ENCODE data around the gene TRIM63. TPM values are rescaled to one million over a fixed set of nuclear protein-coding genes. Genes with fewer than 3 reads are reported as not detected.

TRIM63 gene
- total and polyA plus RNA-seq, 2 of the 13 experiments (the other 11 are each of a cell fraction or from before 2014, with no cell fraction given) = not detected

DNA sequence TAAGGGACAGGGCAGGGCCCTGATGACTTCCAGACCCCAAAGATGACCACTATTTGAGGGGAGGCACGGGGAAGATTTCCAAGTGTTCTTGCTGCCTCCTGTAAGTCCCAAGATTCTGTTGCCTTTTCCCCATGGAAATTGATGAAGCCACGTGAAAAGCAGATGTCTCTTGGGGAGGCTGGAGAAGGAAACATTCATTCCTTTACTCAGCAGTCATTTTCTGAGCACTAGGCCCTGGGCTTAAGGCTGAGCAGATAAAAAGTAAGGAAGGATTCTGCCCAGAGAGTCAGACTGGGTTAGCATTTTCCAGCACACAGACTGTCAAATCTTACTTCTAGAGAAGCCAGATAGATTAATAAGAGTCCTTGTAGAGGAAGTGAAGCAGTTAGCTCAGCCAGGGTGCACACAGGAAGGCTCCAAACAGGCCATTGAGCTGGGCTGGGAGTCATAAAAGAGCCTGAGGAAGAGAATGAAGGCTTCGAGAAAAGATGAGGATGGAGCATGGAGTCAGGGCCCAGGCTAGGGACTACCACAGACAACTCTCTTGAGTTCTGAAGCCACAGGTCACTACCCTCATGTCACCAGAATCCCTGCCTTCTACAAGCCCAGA lies 35.7 kb downstream of the TRIM63 start:
- peaks cover 0 to 21% of the 10 kb centered on the region in 2 experiments; a peak in 4 of 5 replicates for H3K27me3 ChIP-seq (ENCODE audit: control insufficient read depth in 1 of 2, insufficient read depth in 2 of 2, low read length in 2 of 2)
- ChIA-PET POLR2A (no interaction called here), CTCF (ENCODE audit: low intra/inter-chr PET ratio, low total read pairs) (no interaction called here)
- H3K36me3 ChIP-seq (replicated peaks in 1 of 2; ENCODE audit: control insufficient read depth in 1 of 2, insufficient read depth in 2 of 2, low read length in 2 of 2) = no peaks in the 10 kb centered on the region
- intact Hi-C loops (cut with micrococcal nuclease; ENCODE audit: unreplicated experiment) = no loop called here
- FAIRE-seq = no peak
- H3K27ac ChIP-seq (ENCODE audit: extremely low read length, insufficient read depth, low read length) = no peak overlapping the region
- H3K79me2 ChIP-seq (ENCODE audit: insufficient read depth, low read length) = no peaks in the 10 kb centered on the region
- TF ChIP-seq KLF9 (CRISPR knock-in tag; IDR thresholded peaks at IDR 0.05; ENCODE audit: low read depth) (no peak), ZSCAN12 (CRISPR knock-in tag; IDR thresholded peaks at IDR 0.05) (no peak), POLR2G (IDR thresholded peaks at IDR 0.05; ENCODE audit: low read depth, low read length) (no peak), SCMH1 (CRISPR knock-in tag; IDR thresholded peaks at IDR 0.05; ENCODE audit: borderline replicate concordance) (no peak), KMT2A (CRISPR knock-in tag; IDR thresholded peaks at IDR 0.05) (no peak), RARA (CRISPR knock-in tag; IDR thresholded peaks at IDR 0.05) (no peak), KLF11 (CRISPR knock-in tag; IDR thresholded peaks at IDR 0.05) (no peak), HDAC1 (CRISPR knock-in tag; IDR thresholded peaks at IDR 0.05) (no peak), MEIS2 (CRISPR knock-in tag; IDR thresholded peaks at IDR 0.05) (no peak), SMYD3 (CRISPR knock-in tag; IDR thresholded peaks at IDR 0.05) (no peak), TARDBP (CRISPR knock-in tag; IDR thresholded peaks at IDR 0.05) (no peak), ZNF44 (CRISPR knock-in tag; IDR thresholded peaks at IDR 0.05) (no peak)
- TF ChIP-seq, protein P1, sequence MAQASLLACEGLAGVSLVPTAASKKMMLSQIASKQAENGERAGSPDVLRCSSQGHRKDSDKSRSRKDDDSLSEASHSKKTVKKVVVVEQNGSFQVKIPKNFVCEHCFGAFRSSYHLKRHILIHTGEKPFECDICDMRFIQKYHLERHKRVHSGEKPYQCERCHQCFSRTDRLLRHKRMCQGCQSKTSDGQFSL (CRISPR knock-in tag; IDR thresholded peaks at IDR 0.05) = no peak
- TF ChIP-seq, protein P2, sequence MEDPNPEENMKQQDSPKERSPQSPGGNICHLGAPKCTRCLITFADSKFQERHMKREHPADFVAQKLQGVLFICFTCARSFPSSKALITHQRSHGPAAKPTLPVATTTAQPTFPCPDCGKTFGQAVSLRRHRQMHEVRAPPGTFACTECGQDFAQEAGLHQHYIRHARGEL (CRISPR knock-in tag; IDR thresholded peaks at IDR 0.05) = no peak
- TF ChIP-seq, protein P3, sequence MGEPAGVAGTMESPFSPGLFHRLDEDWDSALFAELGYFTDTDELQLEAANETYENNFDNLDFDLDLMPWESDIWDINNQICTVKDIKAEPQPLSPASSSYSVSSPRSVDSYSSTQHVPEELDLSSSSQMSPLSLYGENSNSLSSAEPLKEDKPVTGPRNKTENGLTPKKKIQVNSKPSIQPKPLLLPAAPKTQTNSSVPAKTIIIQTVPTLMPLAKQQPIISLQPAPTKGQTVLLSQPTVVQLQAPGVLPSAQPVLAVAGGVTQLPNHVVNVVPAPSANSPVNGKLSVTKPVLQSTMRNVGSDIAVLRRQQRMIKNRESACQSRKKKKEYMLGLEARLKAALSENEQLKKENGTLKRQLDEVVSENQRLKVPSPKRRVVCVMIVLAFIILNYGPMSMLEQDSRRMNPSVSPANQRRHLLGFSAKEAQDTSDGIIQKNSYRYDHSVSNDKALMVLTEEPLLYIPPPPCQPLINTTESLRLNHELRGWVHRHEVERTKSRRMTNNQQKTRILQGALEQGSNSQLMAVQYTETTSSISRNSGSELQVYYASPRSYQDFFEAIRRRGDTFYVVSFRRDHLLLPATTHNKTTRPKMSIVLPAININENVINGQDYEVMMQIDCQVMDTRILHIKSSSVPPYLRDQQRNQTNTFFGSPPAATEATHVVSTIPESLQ (CRISPR knock-in tag; conservative IDR thresholded peaks at IDR 0.05) = no peak
- TF ChIP-seq, protein P4, sequence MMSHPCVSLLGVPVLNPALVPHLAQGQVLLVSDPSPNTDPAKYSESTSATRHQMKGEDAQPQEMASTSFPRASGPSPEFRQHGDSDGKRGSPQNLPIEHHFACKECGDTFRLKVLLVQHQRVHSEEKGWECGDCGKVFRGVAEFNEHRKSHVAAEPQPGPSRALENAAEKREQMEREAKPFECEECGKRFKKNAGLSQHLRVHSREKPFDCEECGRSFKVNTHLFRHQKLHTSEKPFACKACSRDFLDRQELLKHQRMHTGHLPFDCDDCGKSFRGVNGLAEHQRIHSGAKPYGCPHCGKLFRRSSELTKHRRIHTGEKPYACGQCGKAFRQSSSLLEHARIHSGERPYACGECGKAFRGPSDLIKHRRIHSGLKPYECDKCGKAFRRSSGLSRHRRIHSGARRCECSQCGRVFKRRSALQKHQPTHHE (CRISPR knock-in tag; IDR thresholded peaks at IDR 0.05; ENCODE audit: borderline replicate concordance) = no peak
- no peak overlapping the region for H3K4me2 ChIP-seq (ENCODE audit: low read depth, low read length)
- in situ Hi-C loops (cut with HindIII; ENCODE audit: extremely low pct_ligation_motif_present, low pct_unique_long_range_greater_than_20kb) = no loop called here
- no peak for ATAC-seq
- no peak overlapping the region for H2AFZ ChIP-seq (ENCODE audit: low read length)
- 4% methylated on average over 3 of the region's 3 CpGs for WGBS (ENCODE audit: low lambda C conversion rate)
- no peaks in the 10 kb centered on the region for H4K20me1 ChIP-seq (ENCODE audit: insufficient read depth, low read length)
- peaks cover 62% of the 10 kb centered on the region for H3K4me1 ChIP-seq (ENCODE audit: insufficient read depth, low read length)
- no peak overlapping the region for H3K4me3 ChIP-seq (replicated peaks in 1 of 3; ENCODE audit: insufficient read depth in 1 of 3, low read depth in 2 of 3, low read length in 3 of 3)
- BruUV-seq (replicated peaks) = no TSS peak
- no peaks in the 10 kb centered on the region for H3K9me3 ChIP-seq (ENCODE audit: low read length)
- no peak overlapping the region for H3K9ac ChIP-seq (ENCODE audit: insufficient read depth, low read depth, low read length)
- DNase-seq (ENCODE audit: low spot score) = no peak
